GM19463 (cell line): ENCODE results near the gene SMOC2.

Experiments used
- ATAC-seq: cut with Tn5 transposase; IDR thresholded peaks from one replicate; pipeline ENCODE4 v1.9.1; 2021; ENCODE audit warnings: mild to moderate bottlenecking, moderate library complexity; ENCODE audit not compliant: unreplicated experiment

Gene SMOC2

DNA sequence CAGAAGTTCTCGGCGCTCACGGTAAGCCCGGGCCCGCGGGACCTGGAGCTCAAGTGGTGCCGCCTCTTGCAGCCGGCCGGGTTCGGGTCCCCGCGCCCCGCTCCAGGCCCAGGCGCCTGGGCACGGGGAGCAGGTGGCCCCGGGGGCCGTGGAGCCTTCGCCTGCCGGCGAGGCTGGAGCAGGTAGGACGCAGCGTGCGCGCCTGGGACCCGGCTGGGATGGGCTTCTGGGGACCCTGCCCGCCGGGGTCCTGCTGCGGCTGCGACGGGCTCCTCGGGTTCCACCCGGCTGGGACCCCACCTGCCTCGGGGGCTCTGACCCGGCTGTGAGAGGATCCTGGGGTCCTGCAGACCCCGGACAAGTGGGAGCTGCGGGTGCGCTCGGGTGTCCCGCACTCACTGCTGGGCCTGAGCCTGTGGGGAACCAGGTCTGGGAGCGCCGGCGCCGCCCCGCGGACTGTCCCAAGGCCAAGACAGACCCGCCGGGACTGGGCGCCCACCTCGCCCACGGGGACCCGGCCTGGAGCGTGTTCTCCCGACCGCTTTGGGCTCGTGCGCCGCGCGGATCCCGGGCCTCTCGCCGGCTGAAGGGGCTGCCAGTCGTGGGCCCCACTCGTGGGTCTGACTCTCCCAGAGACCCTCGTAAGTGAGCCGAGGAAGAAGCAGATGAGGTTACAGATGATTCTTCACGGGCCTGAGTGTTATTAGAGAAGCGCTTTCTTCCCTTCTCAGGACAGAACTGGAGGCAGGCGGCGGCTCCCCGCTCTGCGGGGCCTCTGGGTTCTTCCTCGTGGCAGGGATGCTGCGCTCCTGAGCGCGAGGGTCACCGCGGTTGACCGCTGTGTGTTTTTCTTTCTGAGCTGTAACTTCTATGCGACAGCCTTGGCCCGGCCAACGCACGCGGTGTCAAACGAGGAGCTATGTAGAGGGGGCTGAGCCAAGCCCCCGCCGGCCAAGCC lies 729 bp downstream of the SMOC2 start:
- ATAC-seq = no peak

DNA sequence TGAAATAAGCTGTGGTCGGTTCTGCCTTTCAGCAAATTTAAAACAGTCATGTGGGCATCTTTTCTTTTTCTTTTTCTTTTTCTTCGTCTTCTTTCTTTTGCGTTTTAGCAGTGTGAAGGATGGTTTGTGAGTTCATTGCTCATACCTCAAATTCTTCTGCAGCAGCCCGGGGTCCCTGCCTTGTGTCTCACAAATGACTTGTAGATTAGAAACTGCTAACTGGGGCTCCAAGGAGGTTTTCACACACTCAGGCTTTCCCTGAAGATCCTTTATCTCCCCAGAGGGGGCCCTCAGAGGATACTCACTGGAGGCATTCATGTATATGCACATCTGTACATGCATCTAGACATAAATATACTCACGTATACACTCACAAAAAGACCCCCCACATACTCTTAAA lies 1.7 kb downstream of the SMOC2 start:
- no peak for ATAC-seq

DNA sequence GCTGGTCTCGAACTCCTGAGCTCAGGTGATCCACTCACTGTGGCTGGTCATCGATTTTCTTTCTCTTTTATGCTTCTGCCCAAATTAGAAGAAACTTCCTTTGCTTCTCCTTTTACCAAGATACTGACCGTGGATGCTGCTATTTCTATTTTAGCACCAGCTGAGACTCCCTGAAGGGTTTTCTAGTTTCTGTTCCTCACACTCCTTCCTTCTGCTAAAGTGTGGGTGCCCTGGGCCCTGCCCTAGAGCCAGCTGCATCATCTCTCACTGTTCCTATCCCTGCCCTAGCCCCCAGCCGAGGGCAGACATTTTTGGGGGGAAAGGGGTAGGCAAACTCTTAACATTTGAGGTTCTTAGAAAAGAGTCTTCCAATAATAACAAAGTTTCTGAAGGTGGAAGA lies 6.3 kb downstream of the SMOC2 start:
- ATAC-seq = no peak

DNA sequence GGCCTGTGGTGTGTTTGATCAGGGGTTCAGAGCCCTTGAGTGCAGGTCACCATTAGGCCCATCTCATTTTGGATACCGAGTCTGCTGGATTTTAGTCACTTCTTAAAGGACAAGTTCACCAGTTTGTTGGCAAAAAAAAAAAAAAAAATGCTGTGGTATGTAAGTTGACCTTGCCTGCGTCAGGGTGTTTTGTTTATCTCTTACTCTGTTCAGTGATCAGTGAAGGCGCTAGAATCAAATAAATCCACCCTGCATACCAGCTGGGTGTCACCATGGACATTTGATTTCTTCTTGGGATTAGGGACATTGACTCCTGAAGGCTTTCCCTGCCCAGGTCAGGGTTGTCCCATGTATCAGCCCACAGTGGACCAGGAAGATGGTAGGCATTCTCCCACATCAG lies 6.7 kb downstream of the SMOC2 start:
- ATAC-seq = no peak

DNA sequence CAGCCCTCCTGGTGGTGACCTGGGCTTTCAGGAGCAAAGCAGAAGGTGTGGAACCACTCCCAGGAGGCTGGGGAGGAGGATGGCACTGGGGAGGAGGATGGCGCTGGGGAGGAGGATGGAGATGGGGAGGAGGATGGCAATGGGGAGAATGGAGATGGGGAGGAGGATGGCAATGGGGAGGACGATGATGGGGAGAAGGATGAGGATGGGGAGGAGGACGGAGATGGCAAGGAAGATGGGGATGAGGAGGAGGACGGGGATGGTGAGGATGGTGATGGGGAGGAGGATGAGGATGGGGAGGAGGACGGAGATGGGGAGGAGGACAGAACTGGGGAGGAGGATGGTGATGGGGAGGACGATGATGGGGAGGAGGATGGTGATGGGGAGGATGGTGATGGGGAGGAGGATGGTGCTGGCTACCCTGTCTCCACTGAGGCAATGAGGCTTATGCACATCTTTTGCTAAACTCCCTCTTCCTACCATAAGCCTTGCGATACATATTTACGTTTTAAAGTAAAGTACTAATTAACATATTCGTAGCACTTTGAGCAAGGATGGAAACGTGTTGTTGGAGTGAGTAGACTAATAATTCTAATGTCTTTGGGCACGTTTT lies 7.4 kb downstream of the SMOC2 start:
- no peak for ATAC-seq

DNA sequence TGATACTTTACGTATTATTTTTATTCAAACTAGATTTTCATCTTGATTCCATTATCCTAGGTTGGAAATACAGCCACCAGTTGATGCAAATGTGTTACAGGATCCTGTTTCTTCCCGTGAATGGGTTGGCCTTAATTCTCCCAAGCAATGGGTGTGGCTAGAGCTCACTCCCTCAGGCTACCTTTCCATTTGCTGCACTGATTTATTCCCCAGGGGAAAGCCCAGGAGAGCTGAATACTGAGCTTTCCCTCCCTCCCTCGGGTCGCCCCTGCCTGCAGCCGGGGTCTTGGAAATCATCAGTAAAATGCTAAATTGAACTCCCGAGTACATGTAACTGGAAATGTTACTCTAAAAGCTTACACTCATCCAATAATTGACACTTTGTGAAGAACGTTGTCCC lies 9.9 kb downstream of the SMOC2 start:
- no peak for ATAC-seq

DNA sequence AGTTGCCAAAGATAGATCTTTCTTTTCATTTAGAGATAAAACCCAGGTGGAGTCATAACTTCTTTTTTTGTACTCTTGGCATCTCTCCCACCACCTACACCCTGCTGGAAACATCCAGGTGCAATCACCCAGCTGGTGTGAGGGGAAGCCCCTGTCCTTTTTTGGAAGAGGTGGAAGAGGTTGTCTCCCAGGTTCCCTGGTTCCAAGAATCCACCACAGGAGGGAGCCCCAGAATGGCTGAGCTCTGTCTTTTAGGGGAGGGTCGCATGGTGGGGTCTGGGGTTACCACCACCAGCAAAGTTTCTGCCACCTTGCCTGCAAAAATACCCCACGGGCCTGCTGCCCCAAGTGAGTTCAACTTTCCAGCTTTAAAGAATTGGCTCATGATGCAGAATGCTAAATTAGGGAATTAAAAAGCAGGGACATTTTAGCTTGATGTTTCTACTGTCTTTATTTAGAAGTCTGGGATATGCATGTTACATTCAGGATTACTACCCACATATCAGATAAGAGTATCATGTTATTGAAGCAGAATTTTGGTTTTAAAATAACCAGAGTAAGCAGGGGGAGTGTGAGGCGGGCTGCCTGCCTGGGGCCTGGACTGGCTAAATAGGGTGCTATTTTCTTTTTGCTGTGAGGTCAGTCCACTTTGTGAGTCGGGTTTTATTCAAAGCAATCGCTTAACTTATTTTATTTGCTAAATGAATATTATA lies 11.0 kb downstream of the SMOC2 start:
- no peak for ATAC-seq

DNA sequence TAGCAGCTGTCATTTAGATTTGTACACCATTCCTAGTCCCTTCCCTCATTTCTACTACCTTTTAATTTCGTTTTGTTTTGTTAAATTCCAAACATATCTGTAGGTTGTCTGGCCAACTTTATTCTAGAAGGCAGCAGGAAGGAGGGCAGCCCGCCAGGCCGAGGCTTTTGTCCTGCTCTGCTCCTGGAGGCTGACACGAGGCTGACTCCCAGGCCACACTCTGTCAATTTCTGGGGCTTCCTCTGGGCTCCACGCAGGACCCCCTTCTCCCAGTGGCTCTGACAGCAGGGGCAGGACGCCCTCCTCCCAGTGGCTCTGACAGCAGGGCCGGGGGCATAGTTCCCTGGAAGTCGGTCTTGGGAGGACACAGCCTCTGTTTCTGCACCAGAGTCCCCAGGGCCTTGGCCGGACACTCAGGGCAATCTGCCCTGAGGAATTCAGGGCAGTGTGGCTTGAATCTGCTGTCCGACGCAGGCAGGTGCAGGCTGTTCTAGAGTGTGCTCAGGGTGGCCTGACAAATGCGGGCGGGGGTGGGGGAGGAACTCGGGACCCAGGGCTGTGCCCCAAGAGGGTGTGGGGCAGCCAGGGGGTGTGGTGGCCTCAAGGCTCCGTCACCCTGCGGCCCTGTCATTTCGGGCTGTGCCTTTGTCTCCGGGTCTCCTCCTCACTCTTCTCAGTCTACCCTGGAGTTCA lies 11.8 kb downstream of the SMOC2 start:
- ATAC-seq = no peak

DNA sequence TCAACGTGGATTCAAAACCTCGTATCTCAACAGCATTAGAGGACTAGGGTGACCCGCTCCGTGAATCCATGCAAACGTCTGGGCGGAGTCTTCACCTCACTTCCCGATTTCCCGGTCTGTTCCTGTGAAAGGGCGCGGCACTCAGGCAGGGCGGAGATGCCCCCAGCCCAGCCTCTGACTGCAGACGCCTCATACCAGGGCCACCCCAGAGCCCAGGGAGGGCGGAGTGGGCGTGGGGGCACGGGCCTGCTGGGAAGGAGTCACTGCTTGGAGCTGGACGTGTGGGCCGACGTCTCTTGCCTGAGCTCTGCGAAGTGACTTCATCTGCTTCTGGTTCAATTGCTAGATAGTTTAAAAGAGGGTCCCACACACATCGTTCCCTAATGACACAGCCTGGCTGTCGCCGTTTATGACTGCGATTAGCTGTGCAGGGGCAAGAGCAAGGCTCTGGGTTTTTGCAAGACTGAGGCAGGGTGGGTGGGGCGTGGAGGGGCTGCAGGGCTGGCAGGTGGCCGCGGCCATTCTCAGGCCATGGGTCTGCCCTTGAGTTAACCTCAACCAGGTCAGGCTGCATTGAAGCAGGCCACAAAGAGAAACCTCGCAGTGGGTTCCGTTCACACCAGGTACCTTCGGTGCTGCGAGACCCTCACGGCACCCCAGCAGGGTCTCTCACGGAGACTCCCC lies 15.0 kb downstream of the SMOC2 start:
- no peak for ATAC-seq

DNA sequence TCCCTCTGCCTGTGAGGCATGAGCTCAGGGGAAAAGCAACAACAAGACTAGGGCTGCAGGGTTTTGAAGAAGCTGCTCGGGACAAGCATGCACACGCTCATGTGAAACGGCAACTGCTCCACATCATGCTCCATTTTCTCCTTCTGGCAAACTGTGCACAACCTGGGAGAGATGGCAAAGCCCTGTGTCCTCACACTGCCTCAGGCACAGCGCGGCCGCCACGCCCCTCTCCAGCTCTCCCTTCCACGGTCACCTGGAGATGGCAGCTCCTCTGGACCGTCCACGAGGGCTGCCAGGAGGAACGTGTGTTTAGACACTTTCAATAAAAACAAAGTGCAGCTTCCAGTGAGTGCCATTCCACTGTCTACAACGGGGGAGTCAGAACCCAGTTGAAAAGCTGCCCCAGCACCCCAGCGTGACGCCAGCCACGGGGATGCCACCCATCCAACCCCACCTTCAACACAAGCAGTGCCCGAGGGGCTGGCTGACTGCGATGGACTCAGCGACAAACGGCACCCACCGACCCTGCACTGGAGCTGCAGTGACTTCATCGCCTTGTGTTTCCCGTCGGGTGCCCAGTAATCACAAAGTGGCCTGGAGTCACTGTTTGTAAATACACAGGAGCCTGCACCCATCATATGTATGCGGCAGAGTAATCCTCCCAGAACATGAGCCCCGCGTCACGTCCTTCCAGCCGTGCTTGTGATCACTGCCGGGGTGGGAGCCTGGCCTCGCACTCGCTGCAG lies 16.1 kb downstream of the SMOC2 start:
- ATAC-seq = no peak

DNA sequence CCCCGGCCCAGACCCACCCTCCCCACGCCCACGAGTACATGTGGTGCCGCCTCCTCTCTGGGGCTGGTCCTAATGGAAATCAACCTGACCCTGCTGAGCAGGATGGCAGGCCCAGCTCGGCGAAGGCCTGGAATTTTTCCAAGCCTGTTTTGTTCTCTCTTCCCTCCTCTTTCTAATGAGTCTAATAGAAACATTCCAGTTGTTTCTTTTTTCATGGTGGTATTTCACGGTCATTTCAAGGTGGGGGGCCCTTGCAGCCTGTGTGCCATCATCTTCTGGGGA lies 16.6 kb downstream of the SMOC2 start:
- no peak for ATAC-seq

DNA sequence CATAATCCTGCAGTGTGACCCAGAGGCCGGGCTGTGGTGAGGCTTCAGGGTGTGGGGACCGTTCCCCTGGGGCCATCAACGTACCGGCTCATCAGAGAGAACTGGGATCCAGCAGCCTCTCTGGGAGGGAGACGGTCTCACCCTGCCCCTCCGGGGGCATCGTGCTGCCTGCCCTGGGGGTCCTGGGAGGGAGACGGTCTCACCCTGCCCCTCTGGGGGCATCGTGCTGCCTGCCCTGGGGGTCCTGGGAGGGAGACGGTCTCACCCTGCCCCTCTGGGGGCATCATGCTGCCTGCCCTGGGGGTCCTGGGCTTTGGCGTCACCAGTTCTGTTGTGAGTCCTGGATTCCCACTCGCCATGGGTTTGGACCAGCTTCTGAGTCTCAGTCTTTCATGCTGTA lies 17.1 kb downstream of the SMOC2 start:
- ATAC-seq = no peak

DNA sequence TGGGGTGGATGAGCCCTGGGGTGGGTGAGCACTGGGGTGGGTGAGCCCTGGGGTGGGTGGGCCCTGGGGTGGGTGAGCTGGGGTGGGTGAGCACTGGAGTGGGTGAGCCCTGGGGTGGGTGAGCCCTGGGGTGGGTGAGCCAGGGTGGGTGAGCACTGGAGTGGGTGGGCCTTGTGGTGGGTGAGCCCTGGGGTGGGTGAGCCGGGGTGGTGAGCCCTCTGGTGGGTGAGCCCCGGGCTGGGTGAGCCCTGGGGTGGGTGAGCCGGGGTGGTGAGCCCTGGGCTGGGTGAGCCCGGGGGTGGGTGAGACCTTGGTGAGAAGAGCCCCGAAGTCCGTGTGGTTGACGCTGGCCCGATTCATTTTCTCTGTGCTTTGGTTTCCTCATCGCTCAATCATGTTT lies 18.6 kb downstream of the SMOC2 start:
- no peak for ATAC-seq

DNA sequence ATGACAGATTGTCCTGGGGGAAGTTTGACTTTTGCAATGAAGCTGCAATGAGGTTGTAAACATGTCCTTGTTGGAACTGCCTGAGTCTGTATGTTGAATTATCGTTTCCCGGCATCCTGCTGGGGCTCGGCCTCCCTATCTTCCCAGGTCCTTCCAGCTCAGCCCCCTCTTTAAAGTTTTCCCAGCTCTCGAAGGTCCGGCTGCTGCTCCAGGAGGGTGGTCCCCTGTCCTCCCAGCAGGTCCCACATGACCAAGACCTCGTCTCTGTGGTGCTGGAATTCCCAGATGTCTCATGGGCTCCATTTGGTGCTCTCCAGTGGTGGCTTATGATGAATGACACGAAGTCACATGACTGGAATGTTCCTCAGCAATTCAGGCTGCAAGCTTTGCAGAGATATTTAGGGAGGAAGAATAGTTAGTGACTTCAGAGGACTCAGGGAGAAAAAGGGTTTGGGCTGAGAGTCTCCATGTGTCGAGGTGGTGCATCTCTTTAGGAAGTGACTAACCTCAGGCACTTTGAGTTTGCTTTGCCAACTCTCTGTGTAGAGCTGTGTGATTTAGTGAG lies 21.4 kb downstream of the SMOC2 start:
- no peak for ATAC-seq

DNA sequence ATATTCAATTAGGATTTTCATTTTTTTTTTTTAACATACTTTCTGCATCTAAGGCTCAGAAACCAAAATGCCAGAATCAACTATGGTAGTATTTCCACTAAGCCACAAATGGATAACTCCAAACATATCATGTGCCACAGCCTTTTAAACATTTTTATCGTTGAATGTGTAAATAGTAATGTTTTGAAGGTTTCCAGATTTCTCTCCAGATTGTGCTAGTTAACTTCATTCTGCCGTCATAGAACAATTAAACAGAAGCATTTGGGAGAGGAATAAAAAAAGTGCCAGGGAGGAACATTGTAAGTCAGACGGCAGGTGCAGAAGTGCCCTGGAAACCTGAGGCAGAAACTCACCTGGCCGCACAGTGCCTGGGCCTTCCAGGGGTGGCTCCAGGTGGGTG lies 23.6 kb downstream of the SMOC2 start:
- ATAC-seq = no peak

DNA sequence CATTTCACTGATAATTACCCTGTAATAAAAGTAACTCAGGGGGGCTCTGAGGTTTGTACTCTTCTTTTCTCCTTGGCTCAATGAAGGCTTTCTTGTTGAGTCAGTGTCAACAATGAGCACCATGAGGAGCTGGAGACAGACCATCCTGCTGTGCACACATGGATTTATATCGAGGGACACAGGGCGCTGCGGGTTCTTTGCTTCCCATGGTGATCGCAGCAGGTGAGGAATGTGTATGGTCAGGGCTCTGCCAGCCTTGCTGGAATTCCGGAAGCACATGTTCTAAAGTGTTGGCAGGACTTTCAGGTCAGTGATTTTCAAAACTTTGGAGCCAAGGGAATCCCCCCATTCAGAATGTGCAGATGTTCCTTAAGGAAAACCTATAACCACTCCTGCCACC lies 27.1 kb downstream of the SMOC2 start:
- ATAC-seq = no peak

DNA sequence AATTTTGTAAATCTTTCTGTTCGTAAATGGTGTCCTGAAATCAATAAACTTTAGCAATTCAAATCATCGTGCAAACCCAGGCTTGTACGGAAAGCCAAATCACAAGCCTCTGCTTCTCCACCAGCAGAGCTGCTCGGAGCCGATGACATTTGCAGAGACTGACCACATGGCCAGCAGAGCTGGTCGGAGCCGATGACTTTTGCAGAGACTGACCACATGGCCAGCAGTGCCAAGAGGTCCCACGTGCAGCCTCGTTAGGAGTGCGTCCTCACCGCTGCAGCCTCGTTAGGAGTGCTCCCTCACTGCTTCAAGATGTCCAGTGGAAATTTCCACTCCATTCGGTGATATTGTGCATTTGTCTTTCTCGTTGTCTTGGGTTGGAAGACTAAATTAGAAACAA lies 28.5 kb downstream of the SMOC2 start:
- no peak for ATAC-seq

DNA sequence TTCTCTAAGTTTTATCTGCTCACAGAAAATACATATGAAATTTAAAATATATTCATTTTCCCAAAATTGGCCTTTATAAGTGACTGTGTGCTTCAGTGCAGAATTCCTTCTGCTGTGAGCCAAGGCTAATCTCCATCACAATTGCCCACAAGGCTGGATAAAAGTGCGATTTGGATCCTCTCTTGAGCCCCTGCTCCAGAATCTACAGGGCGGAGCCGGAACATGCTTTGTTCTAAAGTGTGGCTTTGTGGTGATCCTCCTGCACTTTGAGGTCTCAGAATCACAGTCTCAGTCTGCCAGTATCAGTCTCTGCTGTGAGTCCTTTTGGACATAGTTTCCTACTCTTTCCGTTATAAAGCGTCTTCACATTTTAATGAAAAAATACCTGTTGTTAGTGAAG lies 28.9 kb downstream of the SMOC2 start:
- ATAC-seq = no peak

DNA sequence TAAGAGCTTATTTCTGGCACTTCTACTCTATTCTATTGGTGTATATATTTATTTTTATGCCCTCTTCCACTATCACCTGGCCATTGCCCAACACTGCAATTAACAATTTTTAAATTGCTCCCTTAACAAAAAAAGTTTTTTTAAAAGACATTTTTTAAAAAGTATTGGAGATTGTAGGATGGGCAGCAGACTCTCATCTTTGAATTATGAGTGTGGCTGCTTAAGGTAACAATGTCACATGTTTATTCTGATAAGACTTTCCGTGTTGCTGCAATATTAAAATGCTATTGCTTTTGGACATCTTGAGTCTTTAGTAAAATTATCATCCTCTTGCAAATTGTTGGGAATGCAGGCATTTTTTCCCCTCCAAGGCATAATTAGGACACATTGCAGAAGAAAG lies 31.4 kb downstream of the SMOC2 start:
- ATAC-seq = no peak

DNA sequence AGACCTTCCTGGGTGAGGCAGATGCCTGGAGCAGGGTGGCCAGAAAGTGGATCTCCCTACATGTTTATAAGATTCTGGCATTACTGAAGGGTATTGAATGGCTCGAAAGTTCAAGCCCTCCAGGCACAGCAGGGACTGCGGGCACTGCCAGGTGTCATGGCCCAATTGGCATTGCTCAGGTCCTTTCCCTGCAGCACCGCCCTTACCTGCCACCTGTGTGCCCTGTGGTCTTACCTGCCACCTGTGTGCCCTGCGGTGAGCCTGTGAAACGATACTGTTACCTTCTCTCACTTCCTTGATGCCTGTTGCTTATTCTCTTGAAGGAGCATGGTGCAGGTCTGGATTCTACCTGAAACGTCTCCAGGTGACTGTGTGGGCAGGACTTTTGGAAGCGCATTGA lies 32.2 kb downstream of the SMOC2 start:
- ATAC-seq = no peak
